ENCODE data around the gene DRC3.

DRC3 gene

GRCh38 chr17:17928398-17929287 is 44.0 kb upstream of the DRC3 start:
- TF ChIP-seq, protein P1, sequence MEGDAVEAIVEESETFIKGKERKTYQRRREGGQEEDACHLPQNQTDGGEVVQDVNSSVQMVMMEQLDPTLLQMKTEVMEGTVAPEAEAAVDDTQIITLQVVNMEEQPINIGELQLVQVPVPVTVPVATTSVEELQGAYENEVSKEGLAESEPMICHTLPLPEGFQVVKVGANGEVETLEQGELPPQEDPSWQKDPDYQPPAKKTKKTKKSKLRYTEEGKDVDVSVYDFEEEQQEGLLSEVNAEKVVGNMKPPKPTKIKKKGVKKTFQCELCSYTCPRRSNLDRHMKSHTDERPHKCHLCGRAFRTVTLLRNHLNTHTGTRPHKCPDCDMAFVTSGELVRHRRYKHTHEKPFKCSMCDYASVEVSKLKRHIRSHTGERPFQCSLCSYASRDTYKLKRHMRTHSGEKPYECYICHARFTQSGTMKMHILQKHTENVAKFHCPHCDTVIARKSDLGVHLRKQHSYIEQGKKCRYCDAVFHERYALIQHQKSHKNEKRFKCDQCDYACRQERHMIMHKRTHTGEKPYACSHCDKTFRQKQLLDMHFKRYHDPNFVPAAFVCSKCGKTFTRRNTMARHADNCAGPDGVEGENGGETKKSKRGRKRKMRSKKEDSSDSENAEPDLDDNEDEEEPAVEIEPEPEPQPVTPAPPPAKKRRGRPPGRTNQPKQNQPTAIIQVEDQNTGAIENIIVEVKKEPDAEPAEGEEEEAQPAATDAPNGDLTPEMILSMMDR (IDR thresholded peaks at IDR 0.05; ENCODE audit: low read depth, low read length, missing control alignments), result no peak
- in situ Hi-C loops (cut with HindIII; ENCODE audit: low sequenced_read_pairs), result loop anchor here (5.0 kb wide), 1 partner anchor 49 kb away; no protein-coding TSS in a partner anchor
- no peak for DNase-seq (ENCODE audit: low read depth)
- no peak overlapping the region for H3K4me3 ChIP-seq (ENCODE audit: low read depth, low read length)

DNA sequence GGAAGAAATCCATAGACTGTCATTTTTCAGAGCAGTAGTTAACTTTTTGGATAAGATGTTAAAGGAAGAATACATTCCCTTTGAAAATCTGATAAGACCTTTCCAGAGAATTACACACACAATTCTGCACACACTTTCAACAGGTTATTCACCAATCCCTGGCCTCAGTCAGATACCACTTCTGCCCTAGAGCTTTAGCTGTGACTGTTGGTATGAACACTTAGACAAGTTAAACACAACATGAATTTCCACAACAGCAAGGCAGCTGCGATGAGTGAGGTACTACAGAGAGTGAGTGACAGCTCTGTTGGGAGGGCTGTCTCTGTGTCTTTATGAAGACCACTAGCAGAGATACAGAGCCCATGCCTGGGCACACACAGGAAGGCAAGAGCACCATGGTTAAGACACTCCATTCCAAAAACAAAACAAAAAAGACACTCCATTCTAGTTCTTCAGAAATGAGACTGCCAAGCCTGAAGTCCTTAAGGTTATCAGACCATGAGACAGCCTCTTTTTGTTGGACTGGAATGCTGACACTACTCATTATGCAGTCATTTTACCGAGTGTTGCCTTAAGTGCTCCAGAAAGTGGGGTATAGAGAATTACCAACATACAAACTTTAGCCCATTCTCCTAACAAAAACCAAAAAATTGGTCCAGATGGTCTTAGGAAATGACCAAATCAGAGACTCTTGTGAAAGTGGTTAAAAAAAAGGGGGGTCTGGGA is 42.8 kb upstream of the DRC3 start:
- in situ Hi-C loops (cut with HindIII; ENCODE audit: low sequenced_read_pairs), result loop anchor here (5.0 kb wide), 1 partner anchor 47 kb away; no protein-coding TSS in a partner anchor
- TF ChIP-seq, protein P1 (IDR thresholded peaks at IDR 0.05; ENCODE audit: low read depth, low read length, missing control alignments), result no peak
- DNase-seq (ENCODE audit: low read depth), result no peak
- no peak overlapping the region for H3K4me3 ChIP-seq (ENCODE audit: low read depth, low read length)

- TF ChIP-seq, protein P1 (IDR thresholded peaks at IDR 0.05; ENCODE audit: low read depth, low read length, missing control alignments), result no peak
- in situ Hi-C loops (cut with HindIII; ENCODE audit: low sequenced_read_pairs), result no loop called here
- DNase-seq (ENCODE audit: low read depth), result no peak
- no peak overlapping the region for H3K4me3 ChIP-seq (ENCODE audit: low read depth, low read length)
Measured at GRCh38 chr17:17930674-17931073, 42.0 kb upstream of the DRC3 start.

GRCh38 chr17:17931159-17931558 is 41.5 kb upstream of the DRC3 start:
- no peak for DNase-seq (ENCODE audit: low read depth)
- TF ChIP-seq, protein P1 (IDR thresholded peaks at IDR 0.05; ENCODE audit: low read depth, low read length, missing control alignments), result no peak
- in situ Hi-C loops (cut with HindIII; ENCODE audit: low sequenced_read_pairs), result no loop called here
- H3K4me3 ChIP-seq (ENCODE audit: low read depth, low read length), result no peak overlapping the region

DNA sequence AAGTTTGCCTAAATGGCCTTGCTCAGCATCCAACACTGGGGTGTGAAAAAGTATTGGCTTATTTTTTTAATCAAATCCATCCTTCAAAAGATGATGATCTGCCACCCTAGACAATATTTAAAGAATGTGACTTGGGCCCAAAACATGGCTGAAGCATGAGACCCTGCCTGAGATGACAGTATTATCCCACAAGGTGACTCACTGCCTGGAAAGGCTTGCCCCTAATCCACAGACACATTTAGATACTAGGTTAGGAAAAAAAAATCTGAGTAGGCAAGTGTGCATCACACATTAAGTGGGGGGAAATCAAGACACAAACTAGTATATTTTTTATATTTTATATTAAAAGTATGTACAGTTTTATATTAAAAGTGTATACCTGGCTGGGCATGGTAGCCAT is 38.9 kb upstream of the DRC3 start:
- TF ChIP-seq, protein P1 (IDR thresholded peaks at IDR 0.05; ENCODE audit: low read depth, low read length, missing control alignments), result no peak
- H3K4me3 ChIP-seq (ENCODE audit: low read depth, low read length), result no peak overlapping the region
- DNase-seq (ENCODE audit: low read depth), result no peak
- in situ Hi-C loops (cut with HindIII; ENCODE audit: low sequenced_read_pairs), result no loop called here

DNA sequence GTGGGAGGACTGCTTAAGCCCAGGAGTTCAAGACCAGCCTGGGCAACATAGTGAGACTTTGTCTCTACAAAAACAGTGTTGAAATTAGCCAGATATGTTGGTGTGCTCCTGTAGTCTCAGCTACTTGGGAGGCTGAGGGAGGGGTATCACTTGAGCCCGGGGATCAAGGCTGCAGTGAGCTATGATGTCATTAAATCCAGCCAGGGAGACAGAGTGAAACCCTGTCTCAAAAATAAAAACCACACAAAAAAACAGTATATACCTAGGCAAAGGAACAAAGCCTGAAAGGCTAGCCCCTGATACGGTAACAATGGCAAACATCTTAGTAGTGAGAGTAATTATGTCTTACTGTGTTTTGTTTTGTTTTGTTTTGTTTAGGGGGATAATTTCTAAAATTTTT is 38.4 kb upstream of the DRC3 start:
- in situ Hi-C loops (cut with HindIII; ENCODE audit: low sequenced_read_pairs), result no loop called here
- TF ChIP-seq, protein P1 (IDR thresholded peaks at IDR 0.05; ENCODE audit: low read depth, low read length, missing control alignments), result no peak

More for the DNA sequence above, 38.4 kb upstream of the DRC3 start:
- no peak for DNase-seq (ENCODE audit: low read depth)
- no peak overlapping the region for H3K4me3 ChIP-seq (ENCODE audit: low read depth, low read length)
